HG02678 (cell line): ENCODE results near the gene DNAJB9.
"Not testable (repeated sequence)": the region's sequence is repeated elsewhere in the genome, so short reads cannot be mapped to it uniquely, and the experiment has no call there.

Experiments used
- ATAC-seq: cut with Tn5 transposase; IDR thresholded peaks from one replicate; pipeline ENCODE4 v1.9.1; 2021; ENCODE audit warnings: mild to moderate bottlenecking, moderate library complexity; ENCODE audit not compliant: unreplicated experiment

Gene DNAJB9

DNA sequence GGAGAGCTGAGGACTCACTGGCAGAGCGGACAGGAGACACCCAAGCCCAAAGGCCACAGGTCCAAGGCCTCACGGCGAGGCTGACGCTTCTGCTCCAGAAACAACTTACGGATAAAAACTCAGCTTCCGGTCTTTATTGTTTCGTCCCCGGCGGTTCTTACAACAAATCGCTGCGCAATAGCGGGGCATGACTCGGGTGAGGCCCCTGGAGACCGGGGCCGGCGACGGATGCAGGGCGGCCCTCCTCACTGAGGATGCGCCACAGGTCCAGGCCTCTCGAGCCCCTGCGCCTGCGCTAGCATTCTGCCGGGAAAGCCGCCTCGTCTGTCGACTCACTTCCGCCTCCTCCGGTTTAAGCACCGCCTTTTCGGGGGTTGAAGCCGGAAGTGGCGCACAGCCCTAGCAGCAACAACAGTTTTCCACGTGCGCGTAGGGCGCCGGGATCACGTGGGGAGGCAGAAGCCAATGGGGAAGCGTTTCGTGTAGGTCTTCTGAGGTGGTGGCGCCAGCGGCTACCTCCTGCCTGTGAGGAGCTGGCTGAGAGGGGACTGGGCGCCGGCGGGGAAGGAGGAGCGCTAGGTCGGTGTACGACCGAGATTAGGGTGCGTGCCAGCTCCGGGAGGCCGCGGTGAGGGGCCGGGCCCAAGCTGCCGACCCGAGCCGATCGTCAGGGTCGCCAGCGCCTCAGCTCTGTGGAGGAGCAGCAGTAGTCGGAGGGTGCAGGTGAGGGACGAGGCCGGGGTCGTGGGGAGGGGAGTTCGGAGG, at the start of gene DNAJB9, which contains the start of gene THAP5:
TSS of gene DNAJB9 (plus strand) at position 494 of the 765 bp plus-strand sequence. CDS start 1,853 bp downstream, outside the sequence.
TSS of gene THAP5 (minus strand) at position 326 of the 765 bp plus-strand sequence. CDS start at position 189, 137 bp downstream.
- ATAC-seq = peak; percentile 93

DNA sequence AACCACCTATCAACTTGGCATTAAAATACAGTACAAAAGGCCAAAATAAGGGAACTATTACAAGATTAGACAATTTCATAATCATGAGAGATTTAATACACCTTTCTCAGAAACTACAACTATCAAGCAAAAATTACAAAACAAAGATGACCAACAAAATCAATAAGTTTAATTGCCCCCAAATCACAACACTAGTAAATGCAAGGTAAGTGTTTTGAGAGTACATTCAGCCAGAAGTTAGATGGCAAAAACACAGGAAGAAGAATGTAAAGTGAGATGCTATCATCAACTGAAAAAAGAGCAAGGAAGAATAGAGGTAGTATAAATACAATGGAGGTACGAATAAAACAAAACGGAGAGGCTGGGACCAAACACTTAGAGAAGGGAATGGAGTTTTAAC, 46.9 kb upstream of the DNAJB9 start:
- ATAC-seq = no peak

DNA sequence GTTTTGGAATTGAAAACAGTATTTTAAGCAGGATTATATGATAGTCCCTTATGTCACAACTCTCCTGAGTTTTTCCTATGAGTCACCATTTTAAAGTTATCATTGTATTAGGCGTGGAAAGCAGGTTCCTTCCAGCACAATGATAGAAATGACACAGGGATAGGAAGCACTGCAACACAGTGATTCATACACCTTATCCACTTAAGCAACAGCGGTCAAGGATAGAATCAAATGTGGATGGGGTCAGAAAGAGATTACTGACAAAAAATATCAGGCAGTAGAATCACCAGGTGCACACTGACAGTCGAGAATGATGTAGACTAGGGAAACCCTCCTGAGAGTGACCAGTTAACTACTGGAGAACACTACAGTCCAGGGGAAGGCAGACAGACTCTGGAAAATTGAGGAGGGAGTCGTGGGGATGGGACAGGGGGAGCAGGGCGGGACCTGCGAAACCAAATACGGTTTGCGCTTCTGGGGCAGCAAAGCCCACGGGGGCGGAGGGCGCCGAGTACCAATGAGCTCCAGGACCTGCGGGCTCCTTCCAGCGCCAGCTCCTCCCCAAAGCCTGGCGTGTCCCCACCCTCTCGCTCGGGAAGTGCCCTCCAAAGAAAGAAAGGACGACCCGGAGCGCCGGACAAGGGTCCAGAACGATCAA, 44.2 kb upstream of the DNAJB9 start:
- ATAC-seq = peak; percentile 42

DNA sequence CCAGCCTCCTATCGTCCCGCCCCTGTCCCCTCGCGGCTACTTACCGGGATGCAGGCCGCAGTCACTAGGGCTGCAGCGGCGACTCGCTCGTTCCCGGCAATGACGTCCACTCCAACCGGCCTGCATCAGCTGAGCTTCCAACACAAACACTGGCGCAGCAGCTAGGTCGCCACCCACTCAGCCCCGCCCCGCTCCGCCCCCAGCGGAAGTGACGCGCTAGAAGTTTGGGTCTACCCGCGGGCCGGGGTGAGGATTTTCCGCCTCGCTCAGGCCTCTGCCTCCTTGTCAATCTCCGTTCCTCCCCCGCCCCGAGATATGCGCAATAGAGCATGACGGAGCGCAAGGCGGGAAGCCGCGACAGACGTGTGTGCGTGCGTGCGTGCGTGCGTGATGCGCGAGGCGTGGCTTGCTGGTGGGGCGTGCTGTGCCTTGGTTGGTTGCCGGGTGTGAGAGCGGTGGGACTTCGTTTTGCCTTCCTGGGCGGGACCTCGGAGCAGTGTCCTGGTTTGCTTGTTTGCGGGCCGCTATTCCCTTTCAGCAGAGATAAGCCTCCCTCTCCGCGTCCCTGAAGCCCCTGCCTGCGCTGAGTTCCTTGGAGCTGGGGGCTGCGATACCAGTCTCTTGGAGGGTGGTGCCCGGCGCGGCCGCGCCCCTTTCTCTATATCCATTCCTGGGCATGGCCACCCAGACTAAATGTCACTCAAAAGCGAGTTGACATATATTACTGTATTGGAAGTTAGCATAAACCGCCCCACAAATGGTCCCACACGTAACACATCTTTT, 43.5 kb upstream of the DNAJB9 start, which contains the start of gene PNPLA8:
TSS of gene PNPLA8 (minus strand) at position 151 of the 783 bp plus-strand sequence. CDS start 10,644 bp downstream, outside the sequence.
- ATAC-seq = peak; percentile 90

DNA sequence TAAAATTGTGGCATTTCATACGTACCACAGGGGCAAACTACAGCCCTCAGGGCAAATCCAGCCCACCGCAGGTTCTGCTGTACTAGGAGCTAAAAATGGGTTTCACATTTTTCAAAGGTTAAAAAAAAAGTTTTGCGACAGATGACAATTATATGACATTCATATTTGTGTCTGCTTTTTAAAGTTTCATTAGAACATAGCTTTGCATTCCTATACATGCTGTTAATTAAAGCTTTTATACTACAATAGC, 43.0 kb upstream of the DNAJB9 start:
- ATAC-seq = no peak

DNA sequence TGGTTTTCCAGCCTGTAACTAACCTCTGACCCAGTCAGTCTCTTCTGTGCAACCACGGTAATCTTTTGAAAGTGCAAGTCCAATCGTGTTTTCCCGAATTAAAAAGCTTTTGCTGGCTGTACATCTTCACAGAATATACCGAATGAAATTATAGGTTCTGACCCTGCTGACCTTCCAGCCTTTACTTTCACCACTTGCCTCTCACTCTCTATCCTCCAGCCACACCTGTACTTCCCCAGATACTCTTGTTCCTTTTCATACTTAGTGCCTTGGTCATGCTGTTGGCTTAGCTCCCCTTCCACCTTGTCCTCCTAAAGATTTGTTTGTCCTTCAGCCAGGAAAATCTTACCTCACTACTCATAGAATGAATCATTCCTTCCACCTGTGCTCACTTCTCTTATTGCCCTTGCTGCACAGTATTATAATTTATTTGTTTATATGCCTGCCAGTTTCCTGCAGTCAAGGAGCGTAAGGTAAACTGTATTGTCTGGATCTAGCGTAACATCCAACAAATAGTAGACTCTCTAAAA, 41.4 kb upstream of the DNAJB9 start:
- no peak for ATAC-seq

DNA sequence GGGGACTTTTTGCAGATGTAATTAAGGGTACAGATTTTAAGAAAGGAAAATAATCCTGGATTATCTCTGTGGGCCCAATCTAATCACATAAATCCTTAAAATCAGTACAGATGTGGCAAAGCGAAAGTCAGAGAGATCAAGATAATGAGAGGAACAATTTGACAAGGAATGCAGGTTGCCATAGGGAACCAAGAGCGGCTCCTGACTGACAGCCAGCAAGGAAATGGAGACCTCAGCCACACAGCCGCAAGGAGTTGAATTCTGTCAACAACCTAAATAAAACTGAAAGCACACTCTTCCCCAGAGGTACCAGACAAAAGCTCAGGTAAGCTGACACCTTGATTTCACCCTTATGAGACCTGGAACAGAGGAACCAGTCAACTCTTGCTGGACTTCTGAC, 40.3 kb upstream of the DNAJB9 start:
- no peak for ATAC-seq

DNA sequence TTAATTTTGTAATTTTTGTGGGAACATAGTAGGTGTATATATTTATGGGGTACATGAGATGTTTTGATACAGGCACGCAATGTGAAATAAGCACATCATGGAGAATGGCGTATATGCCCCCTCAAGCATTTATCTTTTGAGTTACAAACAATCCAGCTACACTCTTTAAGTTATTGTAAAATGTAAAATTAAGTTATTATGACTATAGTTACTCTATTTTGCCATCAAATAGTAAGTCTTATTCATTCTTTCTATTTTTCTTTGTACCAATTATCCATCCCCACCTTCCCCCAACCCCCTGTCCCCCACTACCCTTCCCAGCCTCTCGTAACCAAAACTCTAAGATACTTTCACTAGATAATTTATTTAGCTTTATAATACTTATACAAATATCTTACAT, 36.0 kb upstream of the DNAJB9 start:
- no peak for ATAC-seq

DNA sequence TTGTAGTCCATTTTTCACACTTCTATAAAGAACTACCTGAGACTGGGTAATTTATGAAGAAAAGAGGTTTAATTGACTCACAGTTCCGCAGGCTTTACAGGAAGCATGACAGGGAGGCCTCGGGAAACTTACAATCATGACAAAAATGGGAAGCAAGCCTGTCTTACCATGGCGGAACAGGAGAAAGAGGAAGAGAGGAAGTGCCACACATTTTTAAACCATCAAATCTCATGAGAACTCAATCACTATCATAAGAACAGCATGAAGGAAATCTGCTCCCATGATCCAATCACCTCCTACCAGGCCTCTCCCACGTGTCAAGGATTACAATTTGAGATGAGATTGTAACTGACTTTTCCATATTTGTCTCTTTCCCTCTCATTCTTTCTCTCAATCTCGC, 34.4 kb upstream of the DNAJB9 start:
- ATAC-seq = no peak

DNA sequence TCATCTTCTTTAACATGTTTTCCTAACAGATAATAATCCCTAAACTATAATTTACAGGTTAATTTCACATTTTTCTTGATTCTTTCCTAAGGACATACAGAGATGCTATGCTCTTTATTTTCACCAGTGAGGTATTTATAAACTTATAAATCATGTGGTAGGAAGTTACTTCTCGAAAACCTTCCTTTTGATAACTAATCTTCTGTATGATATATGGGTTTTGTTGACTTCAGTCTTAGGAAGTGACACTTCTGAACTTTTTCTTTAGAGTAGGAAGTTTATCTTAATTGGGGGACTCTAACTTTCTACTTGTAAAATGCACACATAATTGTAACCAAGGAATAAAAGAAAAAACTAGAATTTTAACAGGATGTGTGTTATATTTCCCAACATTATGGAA, 33.9 kb upstream of the DNAJB9 start:
- ATAC-seq = no peak

DNA sequence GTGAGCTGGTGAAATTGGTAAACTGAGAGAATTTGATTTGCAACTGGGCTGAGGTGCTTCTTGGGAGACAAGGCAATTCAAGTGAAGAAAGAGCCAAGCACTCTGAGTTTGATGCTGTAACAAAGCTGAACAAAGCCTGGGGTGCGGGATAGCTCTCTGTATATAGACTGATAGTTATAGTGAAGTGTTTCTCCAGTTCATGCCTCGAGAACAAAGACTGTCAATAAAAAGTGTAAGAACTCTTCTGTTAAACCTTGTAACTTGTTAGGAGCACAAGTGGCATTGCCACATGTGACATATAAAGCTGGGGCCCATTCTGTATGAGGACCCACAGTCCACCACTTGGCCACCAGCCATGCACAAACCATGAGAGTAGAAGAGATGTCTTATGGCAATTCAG, 32.4 kb upstream of the DNAJB9 start:
- ATAC-seq = no peak

DNA sequence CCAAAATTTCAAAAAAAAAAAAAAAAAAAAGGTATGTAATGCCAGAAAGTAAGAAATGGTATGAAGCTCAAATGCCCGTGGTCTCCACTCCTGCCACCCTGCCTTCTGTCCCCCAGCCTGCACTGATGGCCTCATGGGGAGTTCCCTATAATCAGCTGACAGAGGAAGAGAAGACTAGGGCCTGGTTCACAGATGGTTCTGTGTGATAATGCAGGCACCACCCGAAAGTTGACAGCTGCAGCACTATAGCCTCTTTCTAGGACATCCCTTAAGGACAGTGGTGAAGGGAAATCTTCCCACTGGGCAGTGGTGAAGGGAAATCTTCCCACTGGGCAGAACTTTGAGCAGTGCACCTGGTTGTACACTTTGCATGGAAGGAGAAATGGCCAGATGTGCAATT, 31.4 kb upstream of the DNAJB9 start:
- ATAC-seq = not testable (repeated sequence)

DNA sequence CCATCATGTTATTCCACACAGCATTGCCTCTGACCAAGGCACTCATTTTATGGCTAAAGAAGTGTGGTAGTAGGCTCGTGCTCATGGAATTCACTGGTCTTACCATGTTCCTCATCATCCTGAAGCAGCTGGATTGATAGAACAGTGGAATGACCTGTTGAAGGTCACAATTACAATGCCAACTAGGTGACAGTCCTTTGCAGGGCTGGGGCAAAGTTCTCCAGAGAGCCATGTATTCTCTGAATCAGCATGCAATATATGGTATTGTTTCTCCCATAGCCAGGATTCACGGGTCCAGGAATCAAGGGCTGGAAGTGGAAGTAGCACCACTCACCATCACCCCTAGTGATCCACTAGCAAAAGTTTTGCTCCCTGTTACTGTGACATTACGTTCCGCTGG, 31.0 kb upstream of the DNAJB9 start:
- ATAC-seq = not testable (repeated sequence)

DNA sequence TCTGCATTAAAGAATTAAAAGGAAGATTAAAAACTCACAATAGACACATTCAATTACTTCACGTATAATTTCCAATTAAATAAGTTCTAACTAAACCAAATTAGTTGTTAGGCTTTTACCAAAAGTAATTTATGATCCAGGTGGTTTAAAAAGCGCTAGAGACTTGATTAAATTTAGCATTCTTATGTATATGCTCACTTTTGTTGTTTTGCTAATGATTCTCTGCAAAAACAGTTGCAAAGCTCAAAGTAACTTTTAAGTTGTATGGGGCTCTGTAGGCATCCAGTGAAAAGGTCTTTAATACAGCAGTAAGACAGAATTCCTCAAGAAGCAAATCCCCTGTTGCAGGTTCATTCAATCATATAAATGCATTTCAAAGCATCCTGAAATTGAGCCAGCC, 28.2 kb upstream of the DNAJB9 start:
- ATAC-seq = no peak

DNA sequence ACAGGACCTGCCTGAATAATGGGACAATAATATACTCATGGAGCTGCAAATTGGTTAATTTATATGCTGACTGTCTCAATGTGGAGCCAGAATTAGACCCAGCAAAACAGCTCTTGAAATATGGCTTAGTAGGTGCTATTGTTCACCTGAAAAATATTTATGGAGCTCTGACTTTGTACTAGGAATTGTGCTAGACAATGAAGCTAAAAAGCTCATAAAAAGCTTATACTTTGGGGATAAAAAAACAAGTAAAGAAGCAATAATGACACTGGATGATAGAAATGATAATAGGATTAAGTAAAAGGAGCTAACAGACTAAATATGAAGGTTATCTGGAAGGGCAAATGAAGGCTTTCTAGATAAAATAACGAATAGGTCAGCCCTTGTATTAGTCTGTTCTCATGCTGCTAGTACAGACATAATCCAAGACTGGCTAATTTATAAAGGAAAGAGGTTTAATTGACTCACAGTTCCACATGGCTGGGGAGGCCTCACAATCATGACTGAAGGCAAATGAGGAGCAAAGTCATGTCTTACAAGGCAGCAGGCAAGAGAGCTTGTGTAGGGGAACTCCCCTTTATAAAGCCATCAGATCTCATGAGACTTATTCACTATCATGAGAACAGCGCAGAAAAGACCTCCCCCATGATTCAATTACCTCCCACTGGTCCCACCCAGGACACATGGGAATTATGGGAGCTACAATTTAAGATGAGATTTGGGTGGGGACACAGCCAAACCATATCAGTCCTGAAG, 21.4 kb upstream of the DNAJB9 start:
- not testable (repeated sequence) for ATAC-seq

DNA sequence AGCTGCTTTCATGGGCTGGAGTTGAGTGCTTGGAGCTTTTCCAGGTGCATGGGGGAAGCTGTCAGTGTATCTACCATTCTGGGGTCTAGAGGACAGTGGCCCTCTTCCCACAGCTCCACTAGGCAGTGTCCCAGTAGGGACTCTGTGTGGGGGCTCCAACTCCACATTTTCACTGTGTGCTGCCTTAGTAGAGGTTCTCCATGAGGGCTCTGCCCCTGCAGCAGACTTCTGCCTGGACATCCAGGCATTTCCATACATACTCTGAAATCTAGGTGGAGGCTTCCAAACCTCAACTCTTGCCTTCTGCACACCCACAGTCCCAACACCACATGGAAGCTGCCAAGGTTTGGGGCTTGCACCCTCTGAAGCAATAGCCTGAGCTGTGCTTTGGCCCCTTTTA, 13.0 kb upstream of the DNAJB9 start:
- ATAC-seq = not testable (repeated sequence)

DNA sequence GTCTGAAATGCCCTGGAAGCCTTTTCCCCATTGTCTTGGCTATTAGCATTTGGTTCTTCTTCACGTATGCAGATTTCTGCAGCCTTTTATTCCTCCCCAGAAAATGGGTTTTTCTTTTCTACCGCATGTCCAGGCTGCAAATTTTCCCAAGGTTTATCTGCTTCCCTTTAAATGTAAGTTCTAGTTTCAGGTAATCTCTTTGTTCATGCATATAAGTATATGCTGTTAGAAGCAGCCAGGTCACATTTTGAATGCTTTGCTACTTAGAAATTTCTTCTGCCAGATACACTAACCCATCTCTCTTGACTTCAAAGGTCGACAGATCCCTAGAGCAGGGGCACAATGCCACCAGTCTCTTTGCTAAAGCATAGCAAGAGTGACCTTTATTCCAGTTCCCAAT, 12.5 kb upstream of the DNAJB9 start:
- no peak for ATAC-seq

DNA sequence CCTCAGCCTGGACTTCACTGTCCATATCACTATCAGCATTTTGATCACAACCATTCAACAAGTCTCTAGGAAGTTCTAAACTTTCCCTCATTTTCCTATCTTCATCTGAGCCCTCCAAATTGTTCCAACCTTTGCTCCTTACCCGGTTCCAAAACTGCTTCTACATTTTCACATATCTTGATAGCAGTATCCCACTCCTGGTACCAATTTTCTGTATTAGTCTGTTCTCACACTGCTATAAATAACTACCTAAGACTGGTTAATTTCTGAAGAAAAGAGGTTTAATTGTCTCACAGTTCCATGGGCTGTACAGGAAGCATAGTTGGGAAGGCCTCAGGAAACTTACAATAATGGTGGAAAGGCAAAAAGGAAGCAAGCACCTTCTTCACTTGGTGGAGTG, 12.1 kb upstream of the DNAJB9 start:
- no peak for ATAC-seq

DNA sequence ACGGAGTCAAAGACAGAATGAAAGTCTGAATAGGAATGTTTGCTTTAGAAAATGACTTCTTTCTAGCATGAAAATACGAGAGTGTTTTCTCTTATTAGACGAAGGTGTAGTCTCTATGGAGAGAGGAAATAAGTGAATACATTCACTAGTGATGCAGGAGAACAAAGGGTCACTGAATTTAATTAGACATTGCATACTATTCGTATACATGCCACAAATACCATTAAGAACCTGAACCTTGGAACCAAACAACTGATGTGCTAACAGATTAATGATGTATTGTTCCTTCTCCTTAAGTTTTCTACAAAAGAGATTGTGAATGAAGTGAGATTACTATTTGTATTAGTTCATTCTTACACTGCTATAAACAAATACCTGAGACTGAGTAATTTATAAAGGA, 10.4 kb upstream of the DNAJB9 start:
- no peak for ATAC-seq

DNA sequence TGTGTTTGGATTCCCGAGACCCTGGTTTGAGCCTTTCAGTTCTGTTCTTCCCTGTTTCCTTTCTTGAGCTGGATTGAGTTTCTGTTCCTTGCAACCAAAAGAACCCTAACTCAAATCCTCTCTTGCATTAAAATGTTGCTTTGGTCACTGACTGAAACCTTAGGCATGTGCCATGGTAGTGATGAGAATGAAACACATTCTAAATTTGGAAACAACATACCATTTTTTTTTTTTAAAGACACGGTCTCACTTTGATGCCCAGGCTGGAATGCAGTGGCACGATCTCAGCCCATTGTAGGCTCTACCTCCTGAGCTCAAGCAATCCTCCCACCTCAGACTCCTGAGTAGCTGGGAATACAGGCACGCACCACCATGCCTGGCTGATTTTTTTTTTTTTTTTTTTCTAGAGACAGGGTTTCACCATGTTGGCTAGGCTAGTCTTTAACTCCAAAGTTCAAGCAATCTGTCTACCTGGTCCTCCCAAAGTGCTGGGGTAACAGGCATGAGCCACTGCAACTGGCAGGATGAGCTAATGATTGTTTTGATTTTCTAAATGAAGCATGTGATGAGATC, 8.5 kb upstream of the DNAJB9 start:
- no peak for ATAC-seq
